ENCODE data around the gene HMGCLL1. TPM values are rescaled to one million over a fixed set of nuclear protein-coding genes. Genes with fewer than 3 reads are reported as not detected.

Gene HMGCLL1
- total and polyA plus RNA-seq, 8 donors = 4.2 to 13.9 (median 8.0) TPM

DNA sequence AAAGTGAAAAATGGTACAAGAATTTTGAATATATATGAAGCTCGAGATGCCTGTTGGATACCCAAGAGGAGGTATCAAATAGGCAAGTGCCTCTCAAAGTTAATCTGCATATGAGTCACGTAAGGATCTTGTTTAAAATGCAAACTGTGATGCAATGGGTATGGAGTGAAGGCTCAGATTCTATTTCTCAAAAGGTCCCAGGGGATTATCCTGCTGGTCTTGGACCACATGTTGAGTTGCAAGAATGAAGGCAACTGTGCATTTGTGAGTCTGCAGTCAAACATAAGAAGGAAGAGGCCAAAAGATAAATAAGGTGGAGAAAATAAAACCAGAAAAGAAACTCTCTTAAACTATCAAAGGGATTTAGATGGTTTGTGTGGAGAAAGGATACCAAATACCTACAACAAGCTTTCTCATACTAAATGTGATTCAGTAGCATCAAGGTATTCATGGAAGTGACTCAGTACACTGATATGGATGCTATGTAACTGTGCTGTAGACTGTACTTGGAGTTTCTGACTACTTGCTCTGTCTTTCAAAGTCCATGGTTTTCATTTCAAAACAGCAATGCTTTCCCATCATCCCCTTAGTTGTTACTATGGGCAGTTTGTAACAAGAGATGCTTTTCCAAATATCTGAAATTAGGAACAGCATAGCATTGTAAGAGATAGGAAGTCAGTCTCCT lies 145.4 kb downstream of the HMGCLL1 start:
- intact Hi-C loops (cut with DNase I) = loop anchor here in 1 of 2 donors (10.0 kb wide), 1 partner anchor 511 kb away; no protein-coding TSS in a partner anchor
- H3K9me3 ChIP-seq = no peaks in the 10 kb centered on the region
- no peaks in the 10 kb centered on the region for H3K4me1 ChIP-seq
- no peaks in the 10 kb centered on the region for H3K27me3 ChIP-seq
- TF ChIP-seq CTCF (IDR thresholded peaks at IDR 0.05) = no peak
- ATAC-seq = no peak
- DNase-seq = no peak
- H3K4me3 ChIP-seq = no peak overlapping the region
- H3K27ac ChIP-seq = no peak overlapping the region
- H3K36me3 ChIP-seq = no peaks in the 10 kb centered on the region

GRCh38 chr6:55423933-55424332 lies 155.1 kb downstream of the HMGCLL1 start:
- intact Hi-C loops (cut with DNase I) = no loop called here
- Histone ChIP-seq H3K4me3 (no peak overlapping the region), H3K9me3 (no peaks in the 10 kb centered on the region), H3K36me3 (no peaks in the 10 kb centered on the region), H3K27ac (no peak overlapping the region), H3K4me1 (no peaks in the 10 kb centered on the region), H3K27me3 (no peaks in the 10 kb centered on the region)
- ATAC-seq (no peak), DNase-seq (no peak)
- TF ChIP-seq CTCF (IDR thresholded peaks at IDR 0.05) = no peak

DNA sequence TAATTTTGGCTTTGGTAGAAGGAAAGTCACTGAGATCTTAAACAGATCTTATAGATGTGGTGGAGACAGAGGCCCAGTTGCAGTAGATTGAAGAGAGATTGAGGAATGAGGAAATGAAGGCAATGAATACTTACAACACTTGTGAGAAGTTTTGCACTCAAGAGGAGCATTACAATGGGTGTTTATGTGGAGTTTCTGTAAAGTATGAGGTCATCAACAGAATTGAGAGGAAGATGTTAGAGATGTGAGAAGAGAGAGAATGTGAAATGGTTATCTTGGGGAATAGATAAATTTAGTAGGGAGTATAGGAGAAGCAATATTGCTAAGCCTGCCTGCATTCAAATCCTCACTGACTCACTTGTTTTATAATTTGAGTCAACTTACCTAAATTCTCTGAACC lies 168.3 kb downstream of the HMGCLL1 start:
- Histone ChIP-seq H3K27ac (no peak overlapping the region), H3K4me3 (no peak overlapping the region), H3K36me3 (no peaks in the 10 kb centered on the region), H3K4me1 (no peaks in the 10 kb centered on the region), H3K9me3 (peaks cover 0 to 8% of the 10 kb centered on the region in 2 donors), H3K27me3 (no peaks in the 10 kb centered on the region)
- DNase-seq (no peak), ATAC-seq (no peak)
- TF ChIP-seq CTCF (IDR thresholded peaks at IDR 0.05) = no peak
- intact Hi-C loops (cut with DNase I) = no loop called here

- intact Hi-C loops (cut with DNase I) = no loop called here
- Histone ChIP-seq H3K36me3 (no peaks in the 10 kb centered on the region), H3K4me3 (no peak overlapping the region), H3K27ac (no peak overlapping the region), H3K27me3 (no peaks in the 10 kb centered on the region), H3K4me1 (no peaks in the 10 kb centered on the region), H3K9me3 (peaks cover 0 to 6% of the 10 kb centered on the region in 2 donors)
- no peak for ATAC-seq
- no peak for DNase-seq
- TF ChIP-seq CTCF (IDR thresholded peaks at IDR 0.05) = no peak
Observed at GRCh38 chr6:55405474-55406235, 173.3 kb downstream of the HMGCLL1 start.

- no peaks in the 10 kb centered on the region for H3K4me1 ChIP-seq
- no peaks in the 10 kb centered on the region for H3K36me3 ChIP-seq
- ATAC-seq (no peak), DNase-seq (peak in 1 of 4 donors; percentile 14)
- TF ChIP-seq CTCF (IDR thresholded peaks at IDR 0.05) = no peak
- H3K27ac ChIP-seq = no peak overlapping the region
- H3K9me3 ChIP-seq = no peaks in the 10 kb centered on the region
- intact Hi-C loops (cut with DNase I) = no loop called here
- H3K4me3 ChIP-seq = no peak overlapping the region
- no peaks in the 10 kb centered on the region for H3K27me3 ChIP-seq
Observed at GRCh38 chr6:55399351-55399750, 179.6 kb downstream of the HMGCLL1 start.

Measured in left lung (tissue), 10 donors.